Loucy (cell line): ENCODE measurements around the gene EXOC2.
A peak's percentile ranks its signal among the peaks of the same experiment; 100 is the strongest.

ENCODE experiments used
- H2AFZ ChIP-seq: fragments of 200-600 bp; sonication (generic); 2 replicates; pipeline ENCODE4 v1.6.0; 2016; ENCODE audit warnings: antibody characterized with exemption, mild to moderate bottlenecking, low read length, moderate library complexity
- H3F3A ChIP-seq: fragments of 200-600 bp; 2 replicates; pipeline ENCODE4 v1.6.0; 2016; ENCODE audit warnings: antibody characterized with exemption, low read depth, mild to moderate bottlenecking
- H3K27me3 ChIP-seq: fragments of 200-600 bp; sonication (generic); 2 replicates; pipeline ENCODE4 v1.6.1; 2014; ENCODE audit warnings: low read length, mild to moderate bottlenecking; ENCODE audit not compliant: insufficient read depth, poor library complexity, severe bottlenecking
- H3K36me3 ChIP-seq: fragments of 200-600 bp; sonication (generic); 2 replicates; pipeline ENCODE4 v1.6.1; 2016; ENCODE audit warnings: low read length; ENCODE audit not compliant: insufficient read depth
- H3K4me1 ChIP-seq: fragments of 200-600 bp; sonication (generic); 2 replicates; pipeline ENCODE4 v1.5.1; 2014; ENCODE audit warnings: low read length, mild to moderate bottlenecking; ENCODE audit not compliant: insufficient read depth, poor library complexity, severe bottlenecking
- H3K4me2 ChIP-seq: fragments of 200-600 bp; sonication (generic); 2 replicates; pipeline ENCODE4 v1.6.0; 2014; ENCODE audit warnings: antibody characterized with exemption, low read length, low read depth, mild to moderate bottlenecking; ENCODE audit not compliant: poor library complexity, severe bottlenecking
- H3K4me3 ChIP-seq: fragments of 200-600 bp; sonication (generic); 2 replicates; pipeline ENCODE4 v1.5.1; 2014; ENCODE audit warnings: low read length, mild to moderate bottlenecking, mixed read lengths; ENCODE audit not compliant: poor library complexity, severe bottlenecking
- H3K79me2 ChIP-seq: fragments of 200-600 bp; sonication (generic); 2 replicates; pipeline ENCODE4 v1.6.1; 2014; ENCODE audit warnings: low read length; ENCODE audit not compliant: insufficient read depth
- H3K9ac ChIP-seq: fragments of 200-600 bp; sonication (generic); 2 replicates; pipeline ENCODE4 v1.6.0; 2014; ENCODE audit warnings: mild to moderate bottlenecking, low read depth, low read length, moderate library complexity; ENCODE audit not compliant: poor library complexity, severe bottlenecking
- H3K9me2 ChIP-seq: fragments of 200-600 bp; sonication (generic); replicated peaks from 2 replicates; pipeline ENCODE4 v1.6.1; 2016; ENCODE audit warnings: low read depth, low read length, mixed read lengths
- H3K9me3 ChIP-seq: fragments of 200-600 bp; sonication (generic); 2 replicates; pipeline ENCODE4 v1.6.1; 2014; ENCODE audit warnings: mild to moderate bottlenecking, antibody characterized with exemption, low read length, low read depth; ENCODE audit not compliant: insufficient read depth
- H4K20me1 ChIP-seq: fragments of 200-600 bp; sonication (generic); 2 replicates; pipeline ENCODE4 v1.6.0; 2014; ENCODE audit warnings: antibody characterized with exemption, low read length, mild to moderate bottlenecking; ENCODE audit not compliant: insufficient read depth, poor library complexity, severe bottlenecking
- CTCF ChIP-seq: fragments of 200-600 bp; sonication (generic); conservative IDR thresholded peaks from 2 replicates; pipeline ENCODE4 v1.5.1; 2014; ENCODE audit warnings: mild to moderate bottlenecking, antibody characterized with exemption, low read length
- EZH2phosphoT487 ChIP-seq: fragments of 200-600 bp; IDR thresholded peaks from 2 replicates; pipeline ENCODE4 v1.6.1; 2018; ENCODE audit warnings: antibody characterized with exemption, mild to moderate bottlenecking, moderate library complexity, borderline replicate concordance

The EXOC2 gene

GRCh38 chr6:709471-710056 lies 16.6 kb upstream of the EXOC2 start:
- no peaks in the 10 kb centered on the region for H3K27me3 ChIP-seq
- no peak overlapping the region for H2AFZ ChIP-seq
- H3K36me3 ChIP-seq: no peaks in the 10 kb centered on the region
- H3K79me2 ChIP-seq: no peaks in the 10 kb centered on the region
- H3K9ac ChIP-seq: peak overlapping the region; percentile 82
- no peaks in the 10 kb centered on the region for H3K9me2 ChIP-seq
- no peaks in the 10 kb centered on the region for H3K9me3 ChIP-seq
- 0 out of 2 replicates have a peak, but pooled peaks cover 4% of the 10 kb centered on the region for H3F3A ChIP-seq
- TF ChIP-seq EZH2phosphoT487 (no peak), CTCF (no peak)
- H3K4me1 ChIP-seq: peaks cover 34% of the 10 kb centered on the region
- peak overlapping the region; percentile 67 for H3K4me2 ChIP-seq
- peak overlapping the region; percentile 85 for H3K4me3 ChIP-seq
- no peaks in the 10 kb centered on the region for H4K20me1 ChIP-seq

- Histone ChIP-seq H3K27me3 (no peaks in the 10 kb centered on the region), H3K4me2 (no peak overlapping the region), H3K9me2 (no peaks in the 10 kb centered on the region), H3K36me3 (no peaks in the 10 kb centered on the region), H3K4me1 (peaks cover 24% of the 10 kb centered on the region), H3K4me3 (no peak overlapping the region), H3F3A (0 out of 2 replicates have a peak, but pooled peaks cover 2% of the 10 kb centered on the region), H3K79me2 (no peaks in the 10 kb centered on the region), H2AFZ (no peak overlapping the region), H4K20me1 (no peaks in the 10 kb centered on the region), H3K9ac (no peak overlapping the region), H3K9me3 (no peaks in the 10 kb centered on the region)
- TF ChIP-seq EZH2phosphoT487 (no peak), CTCF (no peak)
Observed at GRCh38 chr6:708237-708598, 15.3 kb upstream of the EXOC2 start.

- Histone ChIP-seq H3K79me2 (no peaks in the 10 kb centered on the region), H3K9me3 (no peaks in the 10 kb centered on the region)
Observed at GRCh38 chr6:707576-708236, 14.8 kb upstream of the EXOC2 start.

More at GRCh38 chr6:707576-708236, 14.8 kb upstream of the EXOC2 start:
- TF ChIP-seq CTCF (no peak), EZH2phosphoT487 (no peak)
- Histone ChIP-seq H3F3A (no peaks in the 10 kb centered on the region), H3K9me2 (no peaks in the 10 kb centered on the region), H3K36me3 (no peaks in the 10 kb centered on the region), H3K4me3 (no peak overlapping the region), H3K27me3 (no peaks in the 10 kb centered on the region), H3K9ac (no peak overlapping the region), H3K4me2 (no peak overlapping the region), H2AFZ (no peak overlapping the region), H4K20me1 (no peaks in the 10 kb centered on the region), H3K4me1 (peaks cover 24% of the 10 kb centered on the region)
